MCF 10A (cell line): ENCODE data around the gene RPL36AL. TPM values are rescaled to one million over a fixed set of nuclear protein-coding genes. Genes with fewer than 3 reads are reported as not detected.

Experiments
- BruUV-seq: library from RNA; stranded (reverse); fragments of 400-500 nt; replicated peaks from 2 replicates; lab custom pipeline; 2021; lab: Mats Ljungman, UMichigan
- CTCF ChIA-PET: fragments of 300-600 bp; sonication (Branson Sonifier 250); formaldehyde crosslinking; extraction: SDS; loops from one replicate; lab custom pipeline; 2021; ENCODE audit warnings: antibody characterized with exemption, inconsistent platforms; lab: Yijun Ruan, JAX
- POLR2A ChIA-PET: fragments of 300-600, 350-650 bp; sonication (Branson Sonifier 250); formaldehyde crosslinking; extraction: SDS; loops from one replicate; lab custom pipeline; 2020; ENCODE audit warnings: antibody characterized with exemption, inconsistent platforms; lab: Yijun Ruan, JAX
- DNase-seq: peaks from one replicate; pipeline ENCODE4 v3.0.0-alpha.2; 2018; ENCODE audit not compliant: unreplicated experiment
- H3K27ac Mint-ChIP-seq: one replicate; pipeline ENCODE4 v1.8.0; 2022; ENCODE audit warnings: mild to moderate bottlenecking, low read depth, mixed read lengths; ENCODE audit not compliant: unreplicated experiment
- H3K27me3 Mint-ChIP-seq: one replicate; pipeline ENCODE4 v1.8.0; 2022; ENCODE audit warnings: mixed read lengths; ENCODE audit not compliant: insufficient read depth, unreplicated experiment
- H3K36me3 Mint-ChIP-seq: one replicate; pipeline ENCODE4 v1.8.0; 2022; ENCODE audit warnings: mild to moderate bottlenecking, moderate library complexity, mixed read lengths; ENCODE audit not compliant: insufficient read depth, unreplicated experiment
- H3K4me1 Mint-ChIP-seq: one replicate; pipeline ENCODE4 v1.8.0; 2022; ENCODE audit warnings: mixed read lengths; ENCODE audit not compliant: insufficient read depth, unreplicated experiment
- H3K4me3 Mint-ChIP-seq: one replicate; pipeline ENCODE4 v1.8.0; 2022; ENCODE audit warnings: mild to moderate bottlenecking, moderate library complexity, mixed read lengths; ENCODE audit not compliant: unreplicated experiment
- H3K9me3 Mint-ChIP-seq: one replicate; pipeline ENCODE4 v1.8.0; 2022; ENCODE audit warnings: mixed read lengths; ENCODE audit not compliant: unreplicated experiment
- intact Hi-C: fragments of 100-400 bp; cut with micrococcal nuclease; formaldehyde crosslinking; loops from 2 replicates; pipeline ENCODE4 v1.14.1; 2022
- total RNA-seq: library from RNA; stranded (reverse); gene quantifications from 2 replicates; pipeline ENCODE4 v1.2.3, GENCODE V29; 2022
- TF ChIP-seq, protein P1 (sequence below): fragments of 200-600 bp; IDR thresholded peaks from one replicate; pipeline ENCODE4 v1.8.0; 2022; ENCODE audit warnings: antibody characterized with exemption, mild to moderate bottlenecking; ENCODE audit not compliant: unreplicated experiment

The RPL36AL gene
- total RNA-seq, 1 experiment from 2014 or later, result 257 TPM

DNA sequence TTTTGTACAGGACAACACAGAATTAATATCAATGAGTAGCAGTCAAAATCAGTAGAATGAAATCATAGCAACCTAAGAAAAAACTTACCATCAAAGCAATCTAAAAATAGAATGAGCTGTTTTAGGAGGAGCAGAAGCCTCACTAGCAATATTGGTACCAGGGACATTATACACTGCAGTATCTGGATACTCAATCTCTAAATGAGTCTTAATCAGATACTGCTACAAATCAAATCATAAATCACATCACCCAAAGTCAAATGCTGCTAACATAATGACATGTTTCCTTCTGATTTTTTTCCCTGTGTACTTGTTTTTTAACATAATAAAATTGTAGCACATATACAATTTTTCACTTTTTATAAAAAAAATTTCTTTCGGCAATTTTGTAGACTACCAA lies 42.3 kb downstream of the RPL36AL start:
- no TSS peak for BruUV-seq
- DNase-seq, result no peak
- POLR2A ChIA-PET, result no interaction called here
- H3K36me3 Mint-ChIP-seq, result peaks cover 71% of the 10 kb centered on the region
- peaks cover 19% of the 10 kb centered on the region for H3K4me1 Mint-ChIP-seq
- peaks cover 1% of the 10 kb centered on the region for H3K9me3 Mint-ChIP-seq
- H3K27me3 Mint-ChIP-seq, result no peaks in the 10 kb centered on the region
- CTCF ChIA-PET, result interaction anchor here (0.6 to 1.6 kb wide), 2 partner anchors 13 to 117 kb away, joined by 3 to 4 read pairs; no protein-coding TSS in a partner anchor
- intact Hi-C loops, result no loop called here
- TF ChIP-seq, protein P1, sequence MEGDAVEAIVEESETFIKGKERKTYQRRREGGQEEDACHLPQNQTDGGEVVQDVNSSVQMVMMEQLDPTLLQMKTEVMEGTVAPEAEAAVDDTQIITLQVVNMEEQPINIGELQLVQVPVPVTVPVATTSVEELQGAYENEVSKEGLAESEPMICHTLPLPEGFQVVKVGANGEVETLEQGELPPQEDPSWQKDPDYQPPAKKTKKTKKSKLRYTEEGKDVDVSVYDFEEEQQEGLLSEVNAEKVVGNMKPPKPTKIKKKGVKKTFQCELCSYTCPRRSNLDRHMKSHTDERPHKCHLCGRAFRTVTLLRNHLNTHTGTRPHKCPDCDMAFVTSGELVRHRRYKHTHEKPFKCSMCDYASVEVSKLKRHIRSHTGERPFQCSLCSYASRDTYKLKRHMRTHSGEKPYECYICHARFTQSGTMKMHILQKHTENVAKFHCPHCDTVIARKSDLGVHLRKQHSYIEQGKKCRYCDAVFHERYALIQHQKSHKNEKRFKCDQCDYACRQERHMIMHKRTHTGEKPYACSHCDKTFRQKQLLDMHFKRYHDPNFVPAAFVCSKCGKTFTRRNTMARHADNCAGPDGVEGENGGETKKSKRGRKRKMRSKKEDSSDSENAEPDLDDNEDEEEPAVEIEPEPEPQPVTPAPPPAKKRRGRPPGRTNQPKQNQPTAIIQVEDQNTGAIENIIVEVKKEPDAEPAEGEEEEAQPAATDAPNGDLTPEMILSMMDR, result no peak
- H3K4me3 Mint-ChIP-seq, result no peak overlapping the region
- H3K27ac Mint-ChIP-seq, result no peak overlapping the region

DNA sequence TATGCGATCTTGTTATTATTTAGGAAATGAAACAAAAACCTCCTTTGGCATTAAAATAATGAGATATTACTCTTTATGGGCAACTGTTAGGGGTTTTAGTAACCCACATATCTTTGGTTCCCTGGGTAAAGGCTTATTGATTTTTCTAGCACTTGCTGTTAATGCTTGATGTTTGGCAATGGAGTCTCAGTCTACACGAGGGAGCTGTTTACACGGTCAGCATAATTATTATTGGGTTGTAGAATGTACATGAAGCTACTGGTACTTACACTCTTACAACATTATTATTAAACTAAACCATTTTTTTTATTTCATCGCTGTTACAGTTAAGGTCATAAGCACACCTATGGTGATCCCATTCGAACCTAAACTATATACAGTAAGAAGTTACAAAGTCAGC lies 46.4 kb downstream of the RPL36AL start:
- BruUV-seq, result no TSS peak
- CTCF ChIA-PET, result no interaction called here
- no peaks in the 10 kb centered on the region for H3K4me1 Mint-ChIP-seq
- no peak for DNase-seq
- H3K27ac Mint-ChIP-seq, result no peak overlapping the region
- H3K9me3 Mint-ChIP-seq, result peaks cover 8% of the 10 kb centered on the region
- H3K27me3 Mint-ChIP-seq, result no peaks in the 10 kb centered on the region
- peaks cover 43% of the 10 kb centered on the region for H3K36me3 Mint-ChIP-seq
- TF ChIP-seq, protein P1, result no peak
- POLR2A ChIA-PET, result no interaction called here
- no peak overlapping the region for H3K4me3 Mint-ChIP-seq
- intact Hi-C loops, result no loop called here

DNA sequence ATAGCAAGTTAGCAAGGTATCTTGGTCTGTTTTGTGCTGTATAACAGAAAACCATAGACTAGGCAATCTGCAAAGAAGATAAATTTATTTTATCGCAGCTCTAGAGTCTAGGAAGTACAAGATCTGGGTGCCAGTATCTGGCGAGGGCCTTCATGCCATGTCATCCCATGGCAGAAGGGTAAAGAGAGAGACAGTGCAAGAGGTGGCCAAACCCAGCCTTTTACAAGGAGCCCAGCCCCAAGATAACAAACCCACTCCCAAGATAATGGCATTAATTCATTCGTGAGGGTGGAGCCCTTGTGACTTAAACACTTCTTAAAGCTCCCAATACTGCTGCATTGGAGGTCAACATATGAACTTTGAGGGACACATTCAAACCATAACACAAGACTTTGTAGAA lies 51.1 kb downstream of the RPL36AL start:
- intact Hi-C loops, result no loop called here
- CTCF ChIA-PET, result no interaction called here
- TF ChIP-seq, protein P1, result no peak
- Mint-ChIP-seq H3K27ac (no peak overlapping the region), H3K4me1 (no peaks in the 10 kb centered on the region), H3K27me3 (no peaks in the 10 kb centered on the region), H3K9me3 (peaks cover 8% of the 10 kb centered on the region), H3K36me3 (peaks cover 5% of the 10 kb centered on the region), H3K4me3 (no peak overlapping the region)
- no TSS peak for BruUV-seq
- POLR2A ChIA-PET, result no interaction called here
- DNase-seq, result no peak

Other genes starting within 250 kb of the RPL36AL start
- 1,499 and 1,837 TPM in 2 replicates for gene RPS29, start 34.2 kb downstream of the RPL36AL start, total RNA-seq
- gene LRR1, start 21.7 kb downstream of the RPL36AL start, total RNA-seq, result 17.0 and 19.8 TPM in 2 replicates
- gene MGAT2, start 173 bp upstream of the RPL36AL start, total RNA-seq, result 43.8 and 44.3 TPM in 2 replicates
- gene DNAAF2, start 14.6 kb upstream of the RPL36AL start, total RNA-seq, result 6.8 and 9.9 TPM in 2 replicates
- 1.9 and 3.8 TPM in 2 replicates for gene POLE2, start 67.6 kb upstream of the RPL36AL start, total RNA-seq
- gene KLHDC1, start 72.5 kb upstream of the RPL36AL start, total RNA-seq, result 0.35 and 0.52 TPM in 2 replicates
- 28.3 and 32.4 TPM in 2 replicates for gene KLHDC2, start 147.5 kb upstream of the RPL36AL start, total RNA-seq
- 55.0 and 57.7 TPM in 2 replicates for gene NEMF, start 232.2 kb upstream of the RPL36AL start, total RNA-seq